ENCODE results near the gene SEC11C. TPM values are rescaled to one million over a fixed set of nuclear protein-coding genes. Genes with fewer than 3 reads are reported as not detected.

The SEC11C gene
- total RNA-seq (2022; extraction: Qiagen RNA extraction): 53.9 to 66.3 TPM (median 60.7 TPM) in 5 replicates

GRCh38 chr18:59139615-59140301 lies at the start of gene SEC11C:
SEC11C (plus strand) TSS chr18:59139884; CDS start chr18:59139949, 65 bp downstream.

Other genes with a start within 250 kb of the SEC11C start
- gene GRP, start 80.3 kb downstream of the SEC11C start, total RNA-seq (2022; extraction: Qiagen RNA extraction): not detected in 5 replicates
- gene RAX, start 133.6 kb downstream of the SEC11C start, total RNA-seq (2022; extraction: Qiagen RNA extraction): not detected in 5 replicates
- gene CPLX4, start 178.8 kb downstream of the SEC11C start, total RNA-seq (2022; extraction: Qiagen RNA extraction): not detected in 5 replicates
- gene LMAN1, start 219.4 kb downstream of the SEC11C start, total RNA-seq (2022; extraction: Qiagen RNA extraction): 26.6 to 41.6 TPM (median 32.3 TPM) in 5 replicates